GM19238 (cell line): ENCODE data around the gene KRT34.
"Not testable (repeated sequence)": the region's sequence is repeated elsewhere in the genome, so short reads cannot be mapped to it uniquely, and the experiment has no call there.

Source experiments
- DNase-seq: peaks from one replicate; pipeline ENCODE4 v3.0.0; 2011; ENCODE audit warnings: low spot score; ENCODE audit not compliant: insufficient read length

The KRT34 gene

DNA sequence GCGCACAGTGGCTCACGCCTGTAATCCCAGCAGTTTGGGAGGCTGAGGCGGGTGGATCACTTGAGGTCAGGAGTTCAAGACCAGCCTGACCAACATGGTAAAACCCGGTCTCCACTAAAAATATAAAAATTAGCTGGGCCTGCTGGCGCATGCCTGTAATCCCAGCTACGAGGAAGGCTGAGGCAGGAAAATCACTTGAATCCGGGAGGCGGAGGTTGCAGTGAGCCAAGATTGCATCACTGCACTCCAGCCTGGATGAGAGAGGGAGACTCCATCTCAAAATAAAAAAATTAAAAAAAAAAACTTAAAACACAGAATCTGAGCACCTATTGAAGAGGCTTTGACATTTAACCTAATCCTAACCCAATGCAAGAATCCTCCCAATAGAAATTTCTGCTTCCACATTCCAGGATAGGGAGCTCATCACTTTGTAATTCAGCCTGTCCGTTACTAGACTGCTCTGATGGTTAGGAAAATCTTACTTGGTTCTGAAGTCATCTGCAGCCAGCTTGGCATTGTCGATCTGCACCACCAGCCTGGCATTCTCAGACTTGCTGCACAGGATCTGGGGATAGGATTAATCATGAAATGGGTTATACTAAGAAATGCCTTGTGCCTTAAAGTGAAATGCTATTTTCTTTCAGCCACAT is 14.6 kb downstream of the KRT34 start:
- DNase-seq = no peak

DNA sequence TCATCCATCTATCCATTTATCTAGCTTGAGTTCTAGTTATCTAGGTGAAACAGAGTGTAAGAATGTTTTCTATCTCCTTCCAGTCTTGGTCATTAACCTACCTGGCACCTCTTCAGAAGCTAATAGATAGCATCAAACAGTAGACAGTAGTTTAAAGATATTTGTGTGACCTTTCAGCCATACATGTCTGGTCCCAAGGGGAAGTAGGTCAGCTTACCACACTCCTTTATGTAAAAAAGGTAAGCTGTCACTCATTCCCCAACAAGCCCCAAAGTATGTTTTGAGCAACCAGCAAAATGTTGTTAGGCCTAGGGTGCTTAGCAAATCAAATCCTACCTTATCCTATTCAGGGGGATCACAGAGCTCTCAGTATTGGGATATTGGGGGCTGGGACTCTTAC is 16.0 kb downstream of the KRT34 start:
- DNase-seq = no peak

DNA sequence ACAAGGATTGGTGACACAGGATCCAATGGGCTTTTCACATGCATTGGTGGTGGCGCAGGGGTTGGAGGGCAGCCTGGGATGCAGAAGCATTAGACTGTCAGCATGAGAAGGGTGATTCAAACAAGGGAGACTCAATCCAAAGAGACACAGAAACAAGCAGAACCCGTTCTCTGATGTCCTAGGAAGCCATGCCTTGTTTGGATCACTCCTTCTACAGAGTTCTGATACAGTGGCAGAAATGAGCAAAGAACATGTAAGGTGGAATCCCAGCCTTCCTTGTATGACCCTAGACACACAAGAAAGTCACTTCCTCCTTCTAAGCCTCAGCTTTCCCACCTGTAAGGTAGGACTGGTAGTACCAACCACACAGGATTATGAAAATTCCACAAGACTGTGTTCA is 18.2 kb downstream of the KRT34 start:
- no peak for DNase-seq

DNA sequence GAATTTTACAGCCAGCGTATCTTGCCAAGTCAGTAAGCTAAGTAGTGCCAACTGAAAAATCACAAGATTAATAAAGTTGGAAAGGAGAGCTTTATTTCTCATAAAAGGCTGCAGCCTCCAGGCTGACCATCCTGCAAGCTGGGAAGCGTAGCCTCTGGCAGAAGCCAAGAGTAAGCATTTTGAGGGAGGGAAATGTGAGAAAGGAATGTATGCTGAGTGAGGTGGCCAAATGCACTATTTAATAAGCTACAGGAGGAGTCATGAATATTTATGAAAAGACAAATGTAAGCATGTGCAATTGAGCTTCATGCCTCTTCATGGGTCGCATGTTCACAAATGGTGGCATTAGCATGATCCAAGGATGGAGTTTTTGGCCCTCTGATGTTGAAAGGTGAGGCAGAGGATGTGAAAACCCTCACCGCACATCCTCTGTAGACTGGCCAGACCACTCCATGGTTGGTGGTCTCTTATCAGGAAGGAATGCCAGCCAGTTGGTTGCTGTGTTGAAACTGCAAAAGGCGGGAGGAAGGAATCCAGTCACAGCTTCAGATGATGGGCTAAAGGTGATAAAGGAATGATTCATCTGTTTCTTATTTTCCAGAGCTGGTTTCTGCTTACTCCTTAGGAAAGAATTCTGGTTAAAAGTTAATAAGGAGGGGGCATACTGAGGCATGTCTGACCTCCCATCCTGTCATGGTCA is 21.7 kb downstream of the KRT34 start:
- no peak for DNase-seq

DNA sequence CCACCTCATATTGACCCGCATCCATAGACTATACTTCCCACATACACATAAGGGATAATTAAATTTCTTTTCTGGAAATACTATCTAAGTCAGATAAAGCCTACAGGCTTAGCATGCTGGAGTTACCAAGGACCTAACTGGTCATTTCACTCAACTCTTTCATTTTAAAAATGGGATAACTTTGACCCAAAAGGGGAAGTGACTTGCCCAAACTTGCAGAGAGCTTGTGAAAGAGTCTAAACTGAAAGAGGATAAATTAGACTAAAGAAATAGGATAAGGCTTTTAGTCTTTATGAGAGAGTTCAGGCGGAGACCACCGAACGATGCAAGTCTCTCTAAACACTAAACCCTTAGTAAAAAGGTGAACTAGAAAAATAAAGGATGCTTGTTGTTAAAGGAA is 27.6 kb downstream of the KRT34 start:
- DNase-seq = no peak

DNA sequence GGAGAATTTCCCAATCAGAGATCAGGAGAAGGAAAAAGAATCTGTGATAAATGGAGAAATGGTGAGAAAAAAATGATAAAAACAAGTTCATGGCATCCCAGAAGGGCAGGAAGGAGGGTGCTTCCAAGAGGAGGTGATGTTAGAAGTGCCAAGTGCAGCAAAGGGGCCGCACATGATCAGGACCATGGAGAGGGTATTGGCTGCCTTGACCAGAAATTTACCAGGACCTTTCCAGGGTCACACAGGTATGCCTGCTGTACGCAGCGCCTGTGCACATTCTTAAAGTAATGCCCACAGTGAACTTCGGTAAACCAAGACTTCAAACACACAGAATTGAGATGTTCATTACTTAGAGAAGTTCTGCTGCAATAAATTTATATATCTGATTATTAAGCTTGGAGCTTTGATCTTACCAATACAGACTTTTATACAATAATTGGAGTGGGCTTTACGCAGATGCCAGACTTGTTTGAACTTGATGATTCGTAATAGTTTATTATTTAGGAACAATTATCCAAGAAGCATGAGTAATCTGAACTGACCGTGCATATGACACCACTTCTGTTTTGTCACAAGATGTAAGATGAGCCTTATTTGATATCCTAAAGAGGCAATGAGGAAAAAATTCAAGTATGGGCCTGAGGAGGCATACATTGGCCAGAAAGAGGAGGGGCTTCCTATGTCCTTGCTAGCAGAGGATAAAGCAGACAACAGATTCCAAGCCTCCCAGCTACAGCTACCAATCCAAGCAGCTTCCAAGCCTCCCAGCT is 29.3 kb downstream of the KRT34 start:
- no peak for DNase-seq

DNA sequence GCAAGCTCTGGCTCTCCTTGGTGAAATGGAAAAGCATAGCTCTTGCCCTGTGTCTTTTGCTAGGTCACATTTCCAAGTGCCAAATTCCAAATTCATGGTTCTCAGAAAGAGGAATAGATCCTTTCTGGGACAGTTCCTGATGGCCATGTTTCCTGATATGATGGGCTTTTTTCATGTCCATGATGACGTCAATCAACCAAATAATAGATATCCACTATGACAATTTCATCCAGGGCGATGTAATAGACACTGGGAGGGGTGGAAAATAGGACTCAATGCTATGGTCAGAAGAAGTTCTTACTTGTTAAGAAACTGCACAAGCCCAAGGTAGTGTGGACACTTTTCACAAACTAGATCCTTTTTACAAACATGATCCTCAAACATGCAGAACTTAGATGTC is 30.9 kb downstream of the KRT34 start:
- no peak for DNase-seq

DNA sequence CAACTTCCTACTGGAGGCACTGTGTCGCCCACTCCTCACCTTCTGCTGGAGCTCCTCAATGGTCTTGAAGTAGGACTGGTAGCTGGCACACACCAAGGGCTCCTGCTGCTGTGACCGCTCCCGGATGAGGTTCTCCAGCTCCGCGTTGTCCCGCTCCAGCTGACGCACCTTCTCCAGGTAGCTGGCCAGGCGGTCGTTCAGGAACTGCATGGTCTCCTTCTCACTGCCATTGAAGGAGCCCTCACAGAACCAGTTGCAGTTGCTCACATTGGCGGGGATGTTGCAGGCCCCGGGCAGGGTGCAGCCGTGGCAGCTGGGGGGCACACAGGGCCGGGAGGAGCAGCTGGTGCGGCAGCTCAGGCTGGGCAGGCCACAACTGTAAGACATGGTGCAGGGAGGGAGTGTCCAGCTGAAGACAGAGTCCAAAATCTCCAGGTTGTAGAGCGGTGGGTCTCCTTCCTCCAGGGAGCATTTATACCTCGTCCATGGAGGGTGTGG is 31.7 kb downstream of the KRT34 start, which contains the start of gene KRT33A:
Gene KRT33A, minus strand, starts transcription at position 448 of the 498 bp plus-strand sequence. Its CDS starts 61 bp downstream, at position 387.
- not testable (repeated sequence) for DNase-seq

DNA sequence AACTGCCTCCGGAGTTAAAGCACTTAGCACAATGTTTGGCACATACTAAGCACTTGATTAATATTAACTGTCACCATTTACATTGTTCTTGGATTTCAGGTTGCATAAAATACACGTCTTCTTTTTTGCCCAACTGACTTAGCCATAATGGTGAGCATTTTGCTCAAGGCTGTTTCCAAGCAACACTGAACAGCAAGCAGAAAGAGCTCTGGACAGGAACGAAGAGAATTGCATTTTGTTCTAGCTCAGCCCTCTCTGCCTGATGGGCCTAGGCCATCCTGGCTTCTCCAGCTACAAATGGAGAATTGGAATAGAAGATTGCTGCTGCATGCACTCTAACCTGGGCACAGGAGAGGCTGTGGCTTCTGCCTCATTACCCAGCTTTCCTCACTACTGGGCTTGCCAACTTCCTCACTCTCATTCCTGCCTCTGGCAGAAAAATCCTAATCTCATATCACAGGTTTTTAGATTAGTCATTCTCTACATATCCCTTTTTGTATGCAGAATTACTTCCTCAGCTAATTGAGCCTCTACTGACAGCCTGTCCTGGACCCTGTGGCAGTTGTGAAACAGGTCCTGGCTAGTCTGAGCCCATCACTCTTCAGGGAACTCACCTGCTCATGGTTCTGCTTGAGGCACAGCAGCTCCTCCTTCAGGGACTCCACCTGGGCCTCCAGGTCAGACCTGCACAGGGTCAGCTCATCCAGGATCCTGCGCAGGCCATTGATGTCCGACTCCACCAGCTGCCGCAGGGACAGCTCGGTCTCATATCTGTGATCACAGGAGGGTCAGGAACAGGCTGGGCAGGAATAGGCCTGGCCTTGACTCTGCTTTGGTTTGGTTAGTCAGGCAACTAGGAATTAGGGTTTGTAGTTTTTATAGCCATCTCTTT is 34.0 kb downstream of the KRT34 start:
- no peak for DNase-seq

DNA sequence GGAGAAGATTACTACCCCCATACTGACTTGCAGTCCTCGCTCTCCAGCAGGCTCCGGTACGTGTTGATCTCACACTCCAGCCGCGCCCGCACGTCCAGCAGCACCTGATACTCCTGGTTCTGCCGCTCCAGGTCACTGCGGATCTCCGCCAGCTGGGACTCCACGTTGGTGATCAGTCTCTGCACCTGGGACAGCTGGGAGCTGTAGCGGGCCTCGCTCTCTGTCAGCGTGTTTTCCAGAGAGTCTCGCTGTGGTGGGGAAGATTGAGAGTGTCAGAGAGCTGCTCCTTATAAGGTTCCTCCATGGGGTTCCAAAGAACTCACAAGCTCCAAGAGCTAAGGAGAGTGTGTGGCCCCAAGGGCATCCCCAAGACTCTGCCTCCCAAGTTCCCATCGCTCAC is 35.7 kb downstream of the KRT34 start:
- DNase-seq = not testable (repeated sequence)

DNA sequence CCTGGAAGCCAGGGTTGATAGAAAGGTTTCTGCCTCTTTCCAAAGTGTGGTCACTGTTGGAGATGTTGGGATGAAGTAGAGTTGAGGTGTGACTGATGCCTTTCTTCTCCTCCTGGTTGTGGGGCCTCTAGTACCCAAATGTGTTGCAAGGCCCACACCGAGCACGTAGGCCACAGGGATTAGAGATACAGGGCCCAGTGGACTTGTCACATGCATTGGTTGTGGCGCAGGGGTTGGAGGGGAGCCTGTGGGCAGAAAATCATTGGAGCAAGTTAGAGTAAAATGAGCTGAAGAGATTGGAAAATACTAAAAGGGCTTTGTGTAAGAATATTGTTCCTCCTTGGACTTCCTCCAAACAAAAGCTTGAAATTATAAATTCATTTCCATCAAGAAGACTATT is 36.1 kb downstream of the KRT34 start:
- no peak for DNase-seq

DNA sequence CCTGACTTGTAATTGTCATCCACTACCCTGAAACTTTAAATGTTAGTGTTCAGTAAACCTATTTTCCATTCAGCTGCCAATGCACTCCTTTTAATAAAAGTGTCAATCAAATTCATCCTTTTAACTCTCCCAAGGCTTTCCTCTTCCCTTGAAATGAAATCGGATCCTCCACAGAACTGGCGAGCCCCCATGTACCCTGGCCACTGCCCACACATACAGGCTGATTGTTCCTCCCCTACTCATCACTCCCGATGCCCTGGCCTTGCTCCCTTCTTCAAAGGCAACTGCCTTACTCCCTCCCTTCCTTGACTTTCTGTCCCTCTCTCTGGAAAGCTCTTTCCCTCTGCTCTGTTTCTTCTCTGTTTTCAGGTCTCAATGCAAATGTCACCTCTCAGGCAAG is 39.1 kb downstream of the KRT34 start:
- DNase-seq = no peak

DNA sequence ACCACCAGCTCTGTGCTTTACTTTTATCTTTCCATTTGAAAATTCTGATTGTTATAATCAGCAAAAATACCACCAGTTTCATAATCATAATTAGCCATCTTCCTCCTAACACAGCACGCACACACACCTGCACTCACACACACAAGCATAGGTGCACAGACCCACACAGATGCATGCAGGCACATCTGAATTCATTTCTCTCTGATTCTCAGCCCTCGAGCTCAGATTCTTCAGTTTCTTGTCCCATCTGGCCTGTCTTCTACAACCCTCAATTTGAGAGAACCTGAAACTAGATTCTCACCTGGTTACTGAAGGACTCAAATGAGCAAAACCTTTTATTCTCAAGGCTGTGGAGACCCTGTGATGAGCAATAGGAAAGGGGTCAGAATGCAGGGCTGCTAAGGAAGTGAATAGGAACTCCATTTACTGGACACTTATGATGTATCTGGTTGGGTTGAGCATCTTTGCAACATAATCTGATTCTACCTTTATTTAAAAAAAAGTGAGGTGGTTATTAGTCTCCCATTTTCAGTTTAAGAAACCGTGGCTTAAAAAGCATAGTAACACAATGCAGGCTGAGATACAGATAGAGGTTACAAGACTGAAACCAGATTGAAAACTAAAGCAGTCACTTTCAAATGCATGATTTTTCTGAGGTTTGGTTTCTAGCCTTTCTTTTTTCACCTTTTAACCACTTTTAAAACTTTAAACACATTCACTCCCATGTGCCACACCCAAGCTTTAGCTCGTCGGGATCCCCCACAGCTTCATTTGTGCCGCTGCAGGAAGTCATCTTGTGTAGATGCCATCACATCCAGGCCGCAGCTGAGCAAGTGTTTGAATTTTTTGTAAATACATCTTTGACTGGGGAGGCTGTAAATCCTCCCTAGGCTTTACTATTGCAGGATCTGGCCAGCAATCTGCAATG is 40.9 kb downstream of the KRT34 start:
- no peak for DNase-seq

DNA sequence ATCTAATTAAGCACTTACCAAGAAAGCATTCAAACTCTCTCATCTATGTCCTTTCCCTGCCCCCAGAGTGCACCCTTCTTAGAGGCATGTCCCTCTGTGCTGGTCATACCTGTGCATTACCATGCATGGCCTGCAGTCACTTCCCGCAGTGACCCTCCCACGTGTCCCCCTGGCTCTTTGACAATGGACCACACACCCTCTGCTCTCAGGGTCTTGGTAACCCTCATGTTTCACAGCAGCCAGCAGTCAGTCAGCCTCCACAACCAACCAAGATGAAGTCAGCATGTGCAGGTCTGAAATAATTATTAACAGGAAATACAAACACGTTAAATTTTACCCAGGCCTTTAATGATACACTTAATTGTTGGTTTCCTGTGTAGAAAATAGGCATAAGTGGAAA is 41.6 kb downstream of the KRT34 start:
- DNase-seq = no peak

DNA sequence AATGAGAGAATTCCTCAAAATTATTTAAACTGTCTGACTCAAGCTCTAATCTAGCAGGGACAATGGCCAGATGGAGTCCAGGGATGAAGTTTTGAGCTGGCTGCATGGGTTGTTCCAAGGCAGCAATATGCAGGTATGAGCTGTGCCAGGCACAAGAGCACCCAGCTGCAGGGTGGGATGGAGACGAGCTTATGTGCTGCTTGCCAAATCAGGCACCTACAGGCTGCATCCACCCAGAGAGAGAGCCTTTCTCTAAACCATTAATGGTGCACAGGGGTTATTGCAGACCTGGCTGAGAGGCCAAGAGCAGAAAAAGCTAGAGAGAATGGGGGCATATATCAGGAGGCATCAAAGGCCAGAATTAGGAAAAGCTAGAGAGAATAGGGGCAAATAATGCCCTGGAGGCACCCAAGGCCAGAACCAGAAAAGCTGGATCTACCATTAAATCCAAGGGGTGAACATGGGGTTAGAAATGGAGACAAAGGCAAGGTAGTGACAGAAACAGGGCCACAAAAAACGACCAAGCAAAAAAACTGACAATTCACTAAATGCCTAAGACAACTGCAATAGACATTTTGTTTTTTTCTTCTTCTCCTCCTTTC is 42.4 kb downstream of the KRT34 start:
- no peak for DNase-seq

DNA sequence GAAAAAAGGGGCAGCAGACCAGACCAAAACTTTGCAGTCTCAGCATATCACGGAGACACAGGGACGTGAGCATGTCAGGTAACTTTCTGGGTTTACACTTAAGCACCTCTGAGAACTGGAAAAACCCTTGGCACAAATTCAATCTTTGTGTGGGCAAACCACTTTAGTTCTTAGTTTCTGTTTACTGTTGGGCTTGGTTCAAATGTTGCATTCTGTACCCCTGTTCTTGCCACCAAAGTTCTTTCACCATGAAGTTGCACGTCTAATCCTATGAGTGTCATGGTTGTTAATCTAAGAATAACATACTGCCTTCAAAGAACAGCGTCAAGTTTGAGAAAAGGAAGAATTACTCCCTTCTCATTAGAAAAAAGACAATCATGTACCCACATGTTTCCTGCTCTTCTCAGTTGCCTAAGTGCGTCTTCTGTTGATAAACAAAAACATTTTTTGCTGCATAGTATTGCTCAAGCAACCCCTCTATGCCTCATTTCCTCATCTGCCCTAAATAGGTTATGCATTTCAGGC is 43.1 kb downstream of the KRT34 start:
- DNase-seq = no peak

DNA sequence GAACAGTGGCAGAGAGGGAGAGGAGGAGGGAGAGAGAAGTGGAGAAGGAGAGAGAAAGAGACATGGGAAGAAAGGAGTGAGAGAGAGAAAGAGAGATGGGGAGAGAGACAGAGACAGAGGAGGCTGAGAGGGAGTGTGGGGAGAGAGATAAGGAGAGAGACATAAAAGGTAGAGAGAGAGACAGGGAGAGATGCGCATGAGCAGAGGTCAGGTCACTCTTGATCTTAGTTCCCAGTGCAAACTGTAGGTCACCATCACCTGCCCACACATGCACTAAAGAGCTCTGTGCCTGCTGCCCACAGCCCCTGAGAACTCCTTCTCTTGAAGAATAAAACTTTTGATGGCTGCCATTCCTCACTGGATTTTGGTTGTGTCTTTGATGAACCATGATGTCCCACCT is 46.4 kb downstream of the KRT34 start:
- no peak for DNase-seq

DNA sequence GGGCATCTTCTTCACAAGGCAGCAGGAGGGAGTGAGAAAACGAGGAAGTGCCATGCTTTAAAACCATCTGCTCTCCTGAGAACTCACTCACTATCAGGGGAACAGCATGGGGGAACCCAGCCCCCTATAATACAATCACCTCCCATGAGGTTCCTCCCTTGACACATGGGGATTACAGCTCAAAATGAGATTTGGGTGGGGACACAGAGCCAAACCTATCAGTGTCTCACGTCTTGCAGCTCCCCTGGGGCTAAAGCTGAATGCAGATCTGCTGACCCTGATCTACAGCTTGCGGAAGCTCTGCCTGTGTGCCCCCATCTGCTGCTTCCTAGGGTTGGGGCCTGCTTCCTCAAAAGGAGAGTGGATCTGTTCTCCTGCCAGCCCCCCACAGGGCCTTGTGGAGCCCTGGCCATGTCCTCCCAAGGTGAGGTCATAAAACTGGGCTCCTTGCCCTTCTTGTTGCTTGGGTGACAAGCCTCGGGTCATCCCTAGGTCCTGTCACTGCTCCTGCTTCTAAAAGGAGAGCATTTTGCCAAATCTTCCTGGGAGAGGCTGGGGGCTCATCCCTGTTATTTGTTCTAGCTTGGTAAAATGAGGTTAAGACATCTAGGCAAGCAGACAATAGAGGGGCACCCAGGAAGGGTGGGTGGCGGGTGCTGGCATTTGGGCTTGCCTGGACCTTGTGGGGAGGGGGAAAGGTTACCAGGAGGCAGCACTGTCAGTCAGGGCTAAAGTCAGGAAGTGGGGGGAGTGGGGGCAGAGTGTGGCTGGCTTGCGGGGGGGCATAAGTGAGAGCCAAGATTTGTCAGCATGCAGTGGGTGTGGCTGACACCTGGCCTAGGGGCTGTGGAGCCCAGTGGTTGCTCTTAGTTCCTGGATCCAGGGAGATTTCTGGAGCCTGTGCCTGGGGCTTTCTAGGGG is 47.5 kb downstream of the KRT34 start:
- DNase-seq = no peak
